HepG2 (cell line): ENCODE results near the gene ACADSB. TPM values are rescaled to one million over a fixed set of nuclear protein-coding genes. Genes with fewer than 3 reads are reported as not detected.

Experiments used
- ATF7 ChIP-seq, 2 experiments: fragments of 450-650 bp in 1 of 2; sonication (generic) in 1 of 2; formaldehyde crosslinking in 1 of 2; IDR thresholded peaks; 2 replicates each; pipeline versions ENCODE4 v1.4.0 to v1.6.1; 2016 to 2020; ENCODE audit warnings: antibody characterized with exemption in 1 of 2, mild to moderate bottlenecking in 1 of 2, missing genetic modification reagents in 1 of 2
- IRF2 ChIP-seq: IDR thresholded peaks from 2 replicates; pipeline ENCODE4 v1.6.1; 2018; ENCODE audit warnings: missing genetic modification reagents, missing compliant biosample characterization
- LRRFIP1 ChIP-seq: sonication (generic); formaldehyde crosslinking; conservative IDR thresholded peaks from 2 replicates; pipeline ENCODE4 v1.4.0; 2020; ENCODE audit warnings: missing genetic modification reagents
- NONO ChIP-seq, 2 experiments: fragments of 450-650 bp in 1 of 2; sonication (generic) in 1 of 2; formaldehyde crosslinking in 1 of 2; IDR thresholded peaks in 1 of 2; conservative IDR thresholded peaks in 1 of 2; 2 replicates each; pipeline versions ENCODE4 v1.6.1 to v1.8.0; 2017 to 2022; ENCODE audit warnings: mild to moderate bottlenecking in 1 of 2, missing genetic modification reagents in 1 of 2, moderate library complexity in 1 of 2
- PAX8 ChIP-seq: sonication (generic); formaldehyde crosslinking; IDR thresholded peaks from 2 replicates; pipeline ENCODE4 v1.8.0; 2022; ENCODE audit warnings: mild to moderate bottlenecking, missing genetic modification reagents, borderline replicate concordance
- PCBP1 ChIP-seq: fragments of 200-400 bp; formaldehyde crosslinking; IDR thresholded peaks from 2 replicates; pipeline ENCODE4 v1.6.1; 2017; ENCODE audit warnings: mild to moderate bottlenecking, low read depth, low read length, borderline replicate concordance
- PLSCR1 ChIP-seq: sonication (generic); formaldehyde crosslinking; IDR thresholded peaks from 2 replicates; pipeline ENCODE4 v1.5.0; 2020; ENCODE audit warnings: missing genetic modification reagents, mild to moderate bottlenecking, borderline replicate concordance
- RELA ChIP-seq: sonication (generic); formaldehyde crosslinking; IDR thresholded peaks from 2 replicates; pipeline ENCODE4 v1.4.0; 2020; ENCODE audit warnings: missing genetic modification reagents
- ZBTB25 ChIP-seq: IDR thresholded peaks from 2 replicates; pipeline ENCODE4 v1.6.1; 2018; ENCODE audit warnings: missing genetic modification reagents
- ZNF326 ChIP-seq: sonication (generic); formaldehyde crosslinking; IDR thresholded peaks from 2 replicates; pipeline ENCODE4 v1.4.0; 2020; ENCODE audit warnings: missing genetic modification reagents, borderline replicate concordance
- ZNF335 ChIP-seq: sonication (generic); formaldehyde crosslinking; IDR thresholded peaks from 2 replicates; pipeline ENCODE4 v1.4.0; 2020; ENCODE audit warnings: missing genetic modification reagents
- ZNF430 ChIP-seq: sonication (generic); formaldehyde crosslinking; IDR thresholded peaks from 2 replicates; pipeline ENCODE4 v1.9.0; 2021; ENCODE audit warnings: mild to moderate bottlenecking, missing genetic modification reagents
- ZNF460 ChIP-seq: sonication (generic); formaldehyde crosslinking; IDR thresholded peaks from 2 replicates; pipeline ENCODE4 v1.5.1; 2020; ENCODE audit warnings: missing genetic modification reagents, mild to moderate bottlenecking, borderline replicate concordance
- ZNF569 ChIP-seq: sonication (generic); formaldehyde crosslinking; IDR thresholded peaks from 2 replicates; pipeline ENCODE4 v1.5.0; 2020; ENCODE audit warnings: mild to moderate bottlenecking, missing genetic modification reagents, moderate library complexity, borderline replicate concordance
- ZNF674 ChIP-seq: sonication (generic); formaldehyde crosslinking; IDR thresholded peaks from 2 replicates; pipeline ENCODE4 v1.5.0; 2020; ENCODE audit warnings: low read depth, mild to moderate bottlenecking, missing genetic modification reagents
- ZSCAN22 ChIP-seq: sonication (generic); formaldehyde crosslinking; IDR thresholded peaks from 2 replicates; pipeline ENCODE4 v1.4.0; 2020; ENCODE audit warnings: mild to moderate bottlenecking, missing genetic modification reagents
- polyA plus RNA-seq, 8 experiments: library from polyadenylated mRNA; depleted of rRNA in 3 of 8; stranded (reverse) in 7 of 8; unstranded in 1 of 8; fragments of >200 nt; fragmentation: Illumina TruSeq in 4 of 8; extraction: Trizol in 4 of 8; gene quantifications; 2 replicates each; pipeline versions ENCODE4 v1.2.1 to v1.2.3, GENCODE V29; 2011 to 2016; ENCODE audit warnings: low read depth in 4 of 8, missing spikeins in 1 of 8, mixed read lengths in 1 of 8; ENCODE audit not compliant: insufficient read depth in 1 of 8
- total RNA-seq, 5 experiments: library from RNA; depleted of rRNA; stranded (reverse); fragments of >200 nt; fragmentation: Illumina TruSeq; extraction: Trizol; gene quantifications; 2 replicates each; pipeline ENCODE4 v1.2.3, GENCODE V29; 2016; ENCODE audit warnings: low read depth in 1 of 5
- TF ChIP-seq, protein P1 (sequence below): fragments of 450-650 bp; IDR thresholded peaks from 2 replicates; pipeline ENCODE4 v1.6.1; 2017
- TF ChIP-seq, protein P2 (sequence below): sonication (generic); formaldehyde crosslinking; IDR thresholded peaks from 2 replicates; pipeline ENCODE4 v1.4.0; 2020; ENCODE audit warnings: low read depth, missing genetic modification reagents

Gene ACADSB
- total and polyA plus RNA-seq, 2 of the 13 experiments (the other 11 are each of a cell fraction or from before 2014, with no cell fraction given), result 80.0 to 87.6 TPM

- TF ChIP-seq ZNF569 (CRISPR knock-in tag) (peak; percentile 47; the same call in 1 of the 2 replicates), ATF7 (IDR thresholded peaks at IDR 0.05) (peak; percentile 99), ATF7 (CRISPR knock-in tag; IDR thresholded peaks at IDR 0.05) (peak; percentile 93), LRRFIP1 (CRISPR knock-in tag) (no peak), PAX8 (CRISPR knock-in tag) (peak; percentile 48; the same call in 1 of the 2 replicates), ZNF460 (no peak; the same call in 1 of the 2 replicates), NONO (IDR thresholded peaks at IDR 0.05) (no peak), NONO (CRISPR knock-in tag; conservative IDR thresholded peaks at IDR 0.05) (peak; percentile 86), ZNF430 (peak; percentile 82), PCBP1 (no peak), ZSCAN22 (CRISPR knock-in tag) (no peak), ZNF674 (CRISPR knock-in tag) (0 out of 2 replicates have a peak, but pooled peaks have one; percentile 63), PLSCR1 (CRISPR knock-in tag) (no peak; the same call in 1 of the 2 replicates), ZNF335 (peak; percentile 77), RELA (CRISPR knock-in tag) (no peak), ZNF326 (CRISPR knock-in tag) (no peak), ZBTB25 (no peak), IRF2 (CRISPR knock-in tag) (peak; percentile 66; the same call in 1 of the 2 replicates)
- TF ChIP-seq, protein P1, sequence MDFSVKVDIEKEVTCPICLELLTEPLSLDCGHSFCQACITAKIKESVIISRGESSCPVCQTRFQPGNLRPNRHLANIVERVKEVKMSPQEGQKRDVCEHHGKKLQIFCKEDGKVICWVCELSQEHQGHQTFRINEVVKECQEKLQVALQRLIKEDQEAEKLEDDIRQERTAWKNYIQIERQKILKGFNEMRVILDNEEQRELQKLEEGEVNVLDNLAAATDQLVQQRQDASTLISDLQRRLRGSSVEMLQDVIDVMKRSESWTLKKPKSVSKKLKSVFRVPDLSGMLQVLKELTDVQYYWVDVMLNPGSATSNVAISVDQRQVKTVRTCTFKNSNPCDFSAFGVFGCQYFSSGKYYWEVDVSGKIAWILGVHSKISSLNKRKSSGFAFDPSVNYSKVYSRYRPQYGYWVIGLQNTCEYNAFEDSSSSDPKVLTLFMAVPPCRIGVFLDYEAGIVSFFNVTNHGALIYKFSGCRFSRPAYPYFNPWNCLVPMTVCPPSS, result no peak
- TF ChIP-seq, protein P2, sequence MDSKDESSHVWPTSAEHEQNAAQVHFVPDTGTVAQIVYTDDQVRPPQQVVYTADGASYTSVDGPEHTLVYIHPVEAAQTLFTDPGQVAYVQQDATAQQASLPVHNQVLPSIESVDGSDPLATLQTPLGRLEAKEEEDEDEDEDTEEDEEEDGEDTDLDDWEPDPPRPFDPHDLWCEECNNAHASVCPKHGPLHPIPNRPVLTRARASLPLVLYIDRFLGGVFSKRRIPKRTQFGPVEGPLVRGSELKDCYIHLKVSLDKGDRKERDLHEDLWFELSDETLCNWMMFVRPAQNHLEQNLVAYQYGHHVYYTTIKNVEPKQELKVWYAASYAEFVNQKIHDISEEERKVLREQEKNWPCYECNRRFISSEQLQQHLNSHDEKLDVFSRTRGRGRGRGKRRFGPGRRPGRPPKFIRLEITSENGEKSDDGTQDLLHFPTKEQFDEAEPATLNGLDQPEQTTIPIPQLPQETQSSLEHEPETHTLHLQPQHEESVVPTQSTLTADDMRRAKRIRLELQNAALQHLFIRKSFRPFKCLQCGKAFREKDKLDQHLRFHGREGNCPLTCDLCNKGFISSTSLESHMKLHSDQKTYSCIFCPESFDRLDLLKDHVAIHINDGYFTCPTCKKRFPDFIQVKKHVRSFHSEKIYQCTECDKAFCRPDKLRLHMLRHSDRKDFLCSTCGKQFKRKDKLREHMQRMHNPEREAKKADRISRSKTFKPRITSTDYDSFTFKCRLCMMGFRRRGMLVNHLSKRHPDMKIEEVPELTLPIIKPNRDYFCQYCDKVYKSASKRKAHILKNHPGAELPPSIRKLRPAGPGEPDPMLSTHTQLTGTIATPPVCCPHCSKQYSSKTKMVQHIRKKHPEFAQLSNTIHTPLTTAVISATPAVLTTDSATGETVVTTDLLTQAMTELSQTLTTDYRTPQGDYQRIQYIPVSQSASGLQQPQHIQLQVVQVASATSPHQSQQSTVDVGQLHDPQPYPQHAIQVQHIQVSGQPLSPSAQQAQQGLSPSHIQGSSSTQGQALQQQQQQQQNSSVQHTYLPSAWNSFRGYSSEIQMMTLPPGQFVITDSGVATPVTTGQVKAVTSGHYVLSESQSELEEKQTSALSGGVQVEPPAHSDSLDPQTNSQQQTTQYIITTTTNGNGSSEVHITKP (CRISPR knock-in tag), result 0 out of 2 replicates have a peak, but pooled peaks have one; percentile 35
Measured at GRCh38 chr10:122980209-122981065, 28.4 kb upstream of the ACADSB start, which contains the start of gene PSTK (continued).
